K562 (cell line): ENCODE results near the gene EPOP. TPM values are rescaled to one million over a fixed set of nuclear protein-coding genes. Genes with fewer than 3 reads are reported as not detected.
A peak's percentile ranks its signal among the peaks of the same experiment; 100 is the strongest.

Experiments used
- ATF1 ChIP-seq, 2 experiments: fragments of 450-650 bp in 1 of 2; IDR thresholded peaks; 2 replicates each; pipeline ENCODE4 v1.6.1; 2016; ENCODE audit warnings: missing compliant biosample characterization in 1 of 2, missing genetic modification characterization in 1 of 2
- CHD2 ChIP-seq: IDR thresholded peaks from 2 replicates; pipeline ENCODE4 v1.6.1; 2011; ENCODE audit warnings: low read depth, low read length
- GABPA ChIP-seq: fragments of 200-800 bp; sonication (Bioruptor generic); conservative IDR thresholded peaks from 2 replicates; pipeline ENCODE4 v1.6.1; 2016; ENCODE audit warnings: low read depth, missing genetic modification characterization, missing compliant biosample characterization
- MYNN ChIP-seq, 2 experiments: sonication (generic); formaldehyde crosslinking in 1 of 2; IDR thresholded peaks; 2 replicates each; pipeline versions ENCODE4 v1.5.0 to v1.6.1; 2016 to 2020; ENCODE audit warnings: antibody characterized with exemption in 1 of 2, missing genetic modification reagents in 1 of 2
- POLR2AphosphoS5 ChIP-seq: IDR thresholded peaks from 2 replicates; pipeline ENCODE4 v1.6.1; 2011; ENCODE audit warnings: mild to moderate bottlenecking, low read depth, low read length, moderate library complexity; ENCODE audit not compliant: control insufficient read depth, insufficient read depth
- REST ChIP-seq, 2 experiments: fragments of 450-650 bp; formaldehyde crosslinking in 1 of 2; IDR thresholded peaks; 2 replicates each; pipeline versions ENCODE4 v1.4.0 to v1.6.1; 2014 to 2020; ENCODE audit warnings: mild to moderate bottlenecking in 2 of 2, borderline replicate concordance in 1 of 2, low read depth in 1 of 2
- ZBTB2 ChIP-seq: fragments of 450-650 bp; IDR thresholded peaks from 2 replicates; pipeline ENCODE4 v1.6.1; 2016; ENCODE audit warnings: antibody characterized with exemption
- ZNF143 ChIP-seq: sonication (generic); formaldehyde crosslinking; IDR thresholded peaks from 2 replicates; pipeline ENCODE4 v1.9.0; 2022; ENCODE audit warnings: mild to moderate bottlenecking, missing genetic modification reagents
- polyA plus RNA-seq, 8 experiments: library from polyadenylated mRNA; depleted of rRNA in 4 of 8; stranded (reverse) in 5 of 8; unstranded in 3 of 8; fragments of >200 nt; fragmentation: Nextera tagmentation in 2 of 8; fragmentation: Illumina TruSeq in 1 of 8; extraction: Ambion mirVana in 2 of 8; extraction: Trizol in 1 of 8; gene quantifications; 2 replicates each; pipeline versions ENCODE4 v1.2.1 to v1.2.3, GENCODE V29; 2011 to 2014; ENCODE audit warnings: inconsistent platforms in 1 of 8, missing spikeins in 1 of 8
- total RNA-seq, 7 experiments: library from RNA; depleted of rRNA in 6 of 7; stranded (reverse); fragments of >200 nt in 6 of 7; fragmentation: Illumina TruSeq in 2 of 7; extraction: Trizol in 2 of 7; gene quantifications; 2 replicates each; pipeline versions ENCODE4 v1.2.1 to v1.2.3, GENCODE V29; 2011 to 2021; ENCODE audit warnings: low replicate concordance in 1 of 7
- TF ChIP-seq, protein P1 (sequence below), 2 experiments: IDR thresholded peaks; 2 replicates each; pipeline ENCODE4 v1.6.1; 2012; ENCODE audit warnings: improper control_type of control experiment in 2 of 2, low read depth in 2 of 2, low read length in 2 of 2, borderline replicate concordance in 1 of 2
- TF ChIP-seq, protein P2 (sequence below): sonication (generic); formaldehyde crosslinking; IDR thresholded peaks from 2 replicates; pipeline ENCODE4 v1.8.1; 2023; ENCODE audit warnings: mild to moderate bottlenecking, missing genetic modification reagents, moderate library complexity

The EPOP gene
- total and polyA plus RNA-seq, 9 of the 15 experiments (the other 6 are each of a cell fraction or from before 2014, with no cell fraction given) = 0.41 to 10.6 (median 4.6) TPM

DNA sequence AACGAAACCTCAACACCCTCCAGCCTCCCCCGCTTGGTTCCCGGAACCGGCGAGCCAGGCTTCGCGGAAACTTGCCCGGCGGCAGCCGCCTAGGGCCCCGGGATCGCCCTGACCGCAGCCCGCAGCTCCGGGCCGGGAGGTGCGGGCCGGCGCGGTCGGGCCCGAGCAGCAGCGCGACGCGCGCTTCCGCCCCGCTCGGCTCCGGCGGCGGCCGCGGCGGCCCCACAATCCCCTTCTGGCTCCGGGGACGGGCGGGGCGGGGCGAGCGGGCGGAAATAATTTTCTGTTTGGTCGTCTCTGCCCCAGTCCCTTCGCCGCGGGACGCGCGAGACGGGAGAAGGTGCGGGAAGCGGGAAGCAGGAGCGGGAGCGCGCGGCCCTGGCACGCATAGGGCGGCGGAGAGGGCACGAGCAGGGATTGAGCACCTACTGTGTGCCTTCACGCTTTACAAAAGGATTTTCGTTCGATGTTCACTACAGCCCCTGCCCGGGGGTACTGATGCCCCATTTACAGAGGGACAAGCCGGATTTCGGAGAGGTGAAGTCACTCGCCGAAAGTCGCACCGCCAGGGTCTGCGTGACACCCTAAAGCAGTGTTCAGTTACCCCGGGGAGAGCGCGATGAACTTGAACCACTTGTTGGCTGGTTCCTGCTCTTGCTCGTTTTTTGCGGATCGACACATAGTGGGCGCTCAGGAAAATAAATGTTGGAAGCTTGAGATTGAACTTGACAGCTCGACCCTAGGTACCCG, 27.6 kb upstream of the EPOP start (continued):
- TF ChIP-seq REST (IDR thresholded peaks at IDR 0.05; ENCODE audit: borderline replicate concordance) (no peak), REST (CRISPR knock-in tag; IDR thresholded peaks at IDR 0.05; ENCODE audit: low read depth) (peak; percentile 41; the same call in 1 of the 2 replicates), GABPA (peak; percentile 89), ATF1 (CRISPR knock-in tag; IDR thresholded peaks at IDR 0.05) (no peak), ATF1 (tag; IDR thresholded peaks at IDR 0.05) (no peak), ZBTB2 (peak; percentile 28; the same call in 1 of the 2 replicates), ZNF143 (CRISPR knock-in tag) (peak; percentile 18; the same call in 1 of the 2 replicates), CHD2 (peak; percentile 95), POLR2AphosphoS5 (peak; percentile 75; the same call in 1 of the 2 replicates), MYNN (IDR thresholded peaks at IDR 0.05) (peak; percentile 82), MYNN (CRISPR knock-in tag; IDR thresholded peaks at IDR 0.05) (no peak)
- TF ChIP-seq, protein P1, sequence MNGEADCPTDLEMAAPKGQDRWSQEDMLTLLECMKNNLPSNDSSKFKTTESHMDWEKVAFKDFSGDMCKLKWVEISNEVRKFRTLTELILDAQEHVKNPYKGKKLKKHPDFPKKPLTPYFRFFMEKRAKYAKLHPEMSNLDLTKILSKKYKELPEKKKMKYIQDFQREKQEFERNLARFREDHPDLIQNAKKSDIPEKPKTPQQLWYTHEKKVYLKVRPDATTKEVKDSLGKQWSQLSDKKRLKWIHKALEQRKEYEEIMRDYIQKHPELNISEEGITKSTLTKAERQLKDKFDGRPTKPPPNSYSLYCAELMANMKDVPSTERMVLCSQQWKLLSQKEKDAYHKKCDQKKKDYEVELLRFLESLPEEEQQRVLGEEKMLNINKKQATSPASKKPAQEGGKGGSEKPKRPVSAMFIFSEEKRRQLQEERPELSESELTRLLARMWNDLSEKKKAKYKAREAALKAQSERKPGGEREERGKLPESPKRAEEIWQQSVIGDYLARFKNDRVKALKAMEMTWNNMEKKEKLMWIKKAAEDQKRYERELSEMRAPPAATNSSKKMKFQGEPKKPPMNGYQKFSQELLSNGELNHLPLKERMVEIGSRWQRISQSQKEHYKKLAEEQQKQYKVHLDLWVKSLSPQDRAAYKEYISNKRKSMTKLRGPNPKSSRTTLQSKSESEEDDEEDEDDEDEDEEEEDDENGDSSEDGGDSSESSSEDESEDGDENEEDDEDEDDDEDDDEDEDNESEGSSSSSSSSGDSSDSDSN (IDR thresholded peaks at IDR 0.05; ENCODE audit: borderline replicate concordance in 1 of 2, low read depth in 2 of 2, low read length in 2 of 2) = peak in 1 of 2 experiments; percentile 76; a peak in 2 of 4 replicates
- TF ChIP-seq, protein P2, sequence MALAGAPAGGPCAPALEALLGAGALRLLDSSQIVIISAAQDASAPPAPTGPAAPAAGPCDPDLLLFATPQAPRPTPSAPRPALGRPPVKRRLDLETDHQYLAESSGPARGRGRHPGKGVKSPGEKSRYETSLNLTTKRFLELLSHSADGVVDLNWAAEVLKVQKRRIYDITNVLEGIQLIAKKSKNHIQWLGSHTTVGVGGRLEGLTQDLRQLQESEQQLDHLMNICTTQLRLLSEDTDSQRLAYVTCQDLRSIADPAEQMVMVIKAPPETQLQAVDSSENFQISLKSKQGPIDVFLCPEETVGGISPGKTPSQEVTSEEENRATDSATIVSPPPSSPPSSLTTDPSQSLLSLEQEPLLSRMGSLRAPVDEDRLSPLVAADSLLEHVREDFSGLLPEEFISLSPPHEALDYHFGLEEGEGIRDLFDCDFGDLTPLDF = peak; percentile 96
